ENCODE measurements around the gene ABI3. TPM values are rescaled to one million over a fixed set of nuclear protein-coding genes. Genes with fewer than 3 reads are reported as not detected.
A peak's percentile ranks its signal among the peaks of the same experiment; 100 is the strongest.

Gene ABI3
- total and polyA plus RNA-seq, 3 experiments from 2014 or later: 46.4 to 95.4 (median 48.5) TPM

DNA sequence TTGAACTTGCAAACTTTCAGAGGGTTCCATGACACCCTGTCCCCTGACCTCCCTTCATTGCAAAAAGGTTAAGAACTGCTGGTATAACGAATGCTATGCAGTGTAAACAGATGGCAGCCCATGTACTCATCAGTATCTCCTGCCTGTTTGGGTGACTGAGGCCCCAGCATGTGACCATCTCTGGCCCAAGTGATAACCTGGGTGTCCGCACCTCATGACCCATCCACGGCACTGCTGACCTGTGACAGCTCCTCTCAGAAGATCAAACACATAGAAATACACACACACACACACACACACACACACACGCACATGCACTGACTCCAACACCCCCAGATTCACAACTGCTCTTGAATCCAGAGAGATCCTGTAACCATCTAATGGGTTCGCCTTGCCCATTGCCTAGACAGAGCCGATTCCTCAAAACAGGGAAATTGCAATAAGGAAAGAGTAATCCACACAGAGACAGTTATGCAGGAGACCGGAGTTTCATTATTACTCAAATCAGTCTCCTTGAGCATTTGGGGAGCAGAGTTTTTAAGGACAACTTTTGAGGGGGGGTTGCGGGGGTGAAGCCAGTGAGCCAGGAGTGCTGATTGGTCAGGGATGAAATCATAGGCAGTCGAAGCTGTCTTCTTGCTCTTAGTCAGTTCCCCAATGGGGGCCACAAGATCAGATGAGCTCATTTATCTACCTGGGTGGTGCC is 31.3 kb downstream of the ABI3 start:
- no peaks in the 10 kb centered on the region for H3K27me3 ChIP-seq (ENCODE audit: insufficient read depth, low read length, poor library complexity, severe bottlenecking)
- CTCF ChIA-PET: interaction anchor here (1.0 kb wide), 1 partner anchor 62 kb away, joined by 3 read pairs; no protein-coding TSS in a partner anchor
- no peaks in the 10 kb centered on the region for H3K4me1 Mint-ChIP-seq
- DNase-seq: no peak
- no peaks in the 10 kb centered on the region for H3K36me3 Mint-ChIP-seq
- POLR2A ChIA-PET: no interaction called here
- H3K36me3 ChIP-seq (ENCODE audit: insufficient read depth, low read length): no peaks in the 10 kb centered on the region
- no peaks in the 10 kb centered on the region for H3K4me1 ChIP-seq (ENCODE audit: insufficient read depth, low read length)
- H3K4me3 ChIP-seq (ENCODE audit: low read length): no peak overlapping the region
- no peak overlapping the region for H3K27ac Mint-ChIP-seq
- H3K9me3 Mint-ChIP-seq: no peaks in the 10 kb centered on the region
- H3K27ac ChIP-seq (ENCODE audit: low read depth, low read length): no peak overlapping the region
- no peak overlapping the region for H3K4me3 Mint-ChIP-seq
- H3K9me3 ChIP-seq (ENCODE audit: low read length): no peaks in the 10 kb centered on the region
- peaks cover 10 to 14% of the 10 kb centered on the region in 2 donors for H3K27me3 Mint-ChIP-seq

DNA sequence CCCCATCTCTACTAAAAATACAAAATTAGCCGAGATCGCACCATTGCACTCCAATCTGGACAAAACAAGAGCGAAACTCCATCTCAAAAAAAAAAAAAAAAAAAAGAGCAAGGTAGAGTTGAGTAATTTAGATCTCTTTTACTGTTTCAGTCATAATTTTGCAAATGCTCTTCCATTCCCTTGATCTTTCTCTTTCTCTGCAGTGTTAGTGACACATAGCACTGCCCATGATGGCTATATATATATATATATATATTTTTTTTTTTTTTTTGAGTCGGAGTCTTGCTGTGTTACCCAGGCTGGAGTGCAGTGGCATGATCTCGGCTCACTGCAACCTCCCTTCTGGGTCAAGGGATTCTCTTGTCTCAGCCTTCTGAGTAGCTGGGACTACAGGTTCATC is 32.3 kb downstream of the ABI3 start:
- no peaks in the 10 kb centered on the region for H3K4me1 ChIP-seq (ENCODE audit: insufficient read depth, low read length)
- Mint-ChIP-seq H3K4me1 (no peaks in the 10 kb centered on the region), H3K27ac (no peak overlapping the region), H3K36me3 (no peaks in the 10 kb centered on the region), H3K27me3 (peaks cover 12 to 16% of the 10 kb centered on the region in 2 donors), H3K9me3 (no peaks in the 10 kb centered on the region), H3K4me3 (no peak overlapping the region)
- no peak overlapping the region for H3K27ac ChIP-seq (ENCODE audit: low read depth, low read length)
- H3K36me3 ChIP-seq (ENCODE audit: insufficient read depth, low read length): no peaks in the 10 kb centered on the region
- no peak overlapping the region for H3K4me3 ChIP-seq (ENCODE audit: low read length)
- no peaks in the 10 kb centered on the region for H3K9me3 ChIP-seq (ENCODE audit: low read length)
- POLR2A ChIA-PET: no interaction called here
- H3K27me3 ChIP-seq (ENCODE audit: insufficient read depth, low read length, poor library complexity, severe bottlenecking): no peaks in the 10 kb centered on the region
- DNase-seq: no peak
- CTCF ChIA-PET: interaction anchor here (1.0 kb wide), 1 partner anchor 63 kb away, joined by 3 read pairs; no protein-coding TSS in a partner anchor

DNA sequence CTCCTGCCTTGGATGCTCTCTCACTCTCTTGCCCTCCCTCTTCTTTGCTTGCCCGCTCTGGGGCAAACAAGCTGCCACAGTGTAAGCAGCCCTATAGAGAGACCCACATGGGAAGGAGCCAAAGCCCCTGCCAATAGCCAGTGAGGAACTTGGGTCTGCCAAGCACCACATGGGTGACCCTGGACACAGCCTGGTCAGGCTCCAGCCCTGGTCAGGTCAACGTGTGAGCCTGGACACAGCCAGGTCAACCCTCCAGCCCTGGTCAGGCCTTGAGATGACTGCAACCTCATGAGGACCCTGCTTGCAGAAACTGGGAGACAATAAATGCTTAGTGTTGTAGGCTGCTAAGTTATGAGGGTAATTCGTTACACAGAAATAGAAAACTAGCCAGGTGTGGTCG is 34.3 kb downstream of the ABI3 start:
- no peak overlapping the region for H3K27ac ChIP-seq (ENCODE audit: low read depth, low read length)
- no peaks in the 10 kb centered on the region for H3K27me3 ChIP-seq (ENCODE audit: insufficient read depth, low read length, poor library complexity, severe bottlenecking)
- Mint-ChIP-seq H3K27ac (no peak overlapping the region), H3K4me1 (no peaks in the 10 kb centered on the region), H3K4me3 (no peak overlapping the region), H3K9me3 (no peaks in the 10 kb centered on the region), H3K27me3 (peaks cover 15 to 17% of the 10 kb centered on the region in 2 donors), H3K36me3 (peaks cover 0 to 2% (median 0%) of the 10 kb centered on the region in 3 donors)
- H3K4me1 ChIP-seq (ENCODE audit: insufficient read depth, low read length): no peaks in the 10 kb centered on the region
- no peak overlapping the region for H3K4me3 ChIP-seq (ENCODE audit: low read length)
- POLR2A ChIA-PET: no interaction called here
- no peak for DNase-seq
- H3K9me3 ChIP-seq (ENCODE audit: low read length): no peaks in the 10 kb centered on the region
- CTCF ChIA-PET: no interaction called here
- no peaks in the 10 kb centered on the region for H3K36me3 ChIP-seq (ENCODE audit: insufficient read depth, low read length)

DNA sequence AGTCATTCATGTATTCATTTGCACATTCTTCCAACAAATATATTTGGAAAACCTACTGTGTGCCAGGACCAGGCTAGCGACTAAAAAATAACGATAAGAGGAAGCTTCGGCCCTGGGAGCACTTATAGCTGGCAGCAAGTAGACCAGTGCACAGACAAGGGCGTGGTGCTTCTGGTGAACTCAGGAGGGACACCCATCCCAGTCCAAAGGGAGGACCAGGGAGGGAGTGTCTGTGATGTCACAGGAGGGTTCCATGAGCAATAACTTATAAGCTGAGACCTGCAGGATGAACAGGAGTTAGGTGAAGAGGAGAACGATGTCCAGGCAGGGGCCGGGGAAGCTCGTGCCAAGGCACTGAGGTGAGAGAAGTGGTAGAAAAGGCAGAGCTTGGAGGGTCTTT is 37.4 kb downstream of the ABI3 start:
- no peak for DNase-seq
- no peak overlapping the region for H3K4me3 ChIP-seq (ENCODE audit: low read length)
- H3K4me1 ChIP-seq (ENCODE audit: insufficient read depth, low read length): no peaks in the 10 kb centered on the region
- Mint-ChIP-seq H3K4me3 (no peak overlapping the region), H3K9me3 (no peaks in the 10 kb centered on the region), H3K4me1 (no peaks in the 10 kb centered on the region), H3K36me3 (peaks cover 0 to 4% (median 0%) of the 10 kb centered on the region in 3 donors), H3K27ac (no peak overlapping the region), H3K27me3 (peaks cover 13 to 17% of the 10 kb centered on the region in 2 donors)
- no peaks in the 10 kb centered on the region for H3K9me3 ChIP-seq (ENCODE audit: low read length)
- POLR2A ChIA-PET: no interaction called here
- H3K36me3 ChIP-seq (ENCODE audit: insufficient read depth, low read length): no peaks in the 10 kb centered on the region
- no peak overlapping the region for H3K27ac ChIP-seq (ENCODE audit: low read depth, low read length)
- H3K27me3 ChIP-seq (ENCODE audit: insufficient read depth, low read length, poor library complexity, severe bottlenecking): no peaks in the 10 kb centered on the region
- CTCF ChIA-PET: interaction anchor here (1.1 to 1.2 kb wide), 2 partner anchors 21 to 68 kb away, joined by 3 to 5 read pairs; no protein-coding TSS in a partner anchor

DNA sequence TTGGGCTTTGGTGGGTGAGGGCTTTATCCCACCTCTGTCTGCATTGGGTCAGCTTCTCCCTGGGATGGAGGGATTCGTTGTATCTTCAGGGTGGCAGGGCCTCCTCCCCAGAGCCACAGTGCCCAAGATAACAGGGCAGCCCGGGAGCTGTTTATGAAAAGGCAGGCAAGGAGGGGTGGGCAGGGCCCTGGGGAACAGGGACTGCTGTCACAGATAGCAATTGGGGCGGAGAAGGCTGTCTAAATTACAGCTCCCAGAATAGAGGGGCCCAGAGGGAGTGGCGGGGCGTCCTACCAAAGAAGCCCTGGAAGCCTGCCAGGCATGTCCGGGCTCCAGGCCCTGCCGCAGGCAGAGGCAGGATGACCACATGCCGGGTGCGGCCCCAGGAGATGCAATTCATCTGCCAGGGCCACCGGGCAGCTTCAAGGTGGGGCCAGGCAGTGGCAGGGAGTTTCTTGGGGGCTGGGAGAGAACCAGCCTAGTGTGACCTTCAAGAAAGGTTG is 38.8 kb downstream of the ABI3 start:
- Mint-ChIP-seq H3K27ac (no peak overlapping the region), H3K4me3 (peak overlapping the region in 1 of 7 donors; percentile 18), H3K27me3 (peaks cover 13 to 17% of the 10 kb centered on the region in 2 donors), H3K9me3 (no peaks in the 10 kb centered on the region), H3K4me1 (no peaks in the 10 kb centered on the region), H3K36me3 (peaks cover 0 to 4% (median 0%) of the 10 kb centered on the region in 3 donors)
- POLR2A ChIA-PET: no interaction called here
- Histone ChIP-seq H3K4me1 (ENCODE audit: insufficient read depth, low read length) (no peaks in the 10 kb centered on the region), H3K36me3 (ENCODE audit: insufficient read depth, low read length) (no peaks in the 10 kb centered on the region), H3K9me3 (ENCODE audit: low read length) (no peaks in the 10 kb centered on the region), H3K27me3 (ENCODE audit: insufficient read depth, low read length, poor library complexity, severe bottlenecking) (no peaks in the 10 kb centered on the region), H3K4me3 (ENCODE audit: low read length) (no peak overlapping the region), H3K27ac (ENCODE audit: low read depth, low read length) (no peak overlapping the region)
- no peak for DNase-seq
- CTCF ChIA-PET: no interaction called here

DNA sequence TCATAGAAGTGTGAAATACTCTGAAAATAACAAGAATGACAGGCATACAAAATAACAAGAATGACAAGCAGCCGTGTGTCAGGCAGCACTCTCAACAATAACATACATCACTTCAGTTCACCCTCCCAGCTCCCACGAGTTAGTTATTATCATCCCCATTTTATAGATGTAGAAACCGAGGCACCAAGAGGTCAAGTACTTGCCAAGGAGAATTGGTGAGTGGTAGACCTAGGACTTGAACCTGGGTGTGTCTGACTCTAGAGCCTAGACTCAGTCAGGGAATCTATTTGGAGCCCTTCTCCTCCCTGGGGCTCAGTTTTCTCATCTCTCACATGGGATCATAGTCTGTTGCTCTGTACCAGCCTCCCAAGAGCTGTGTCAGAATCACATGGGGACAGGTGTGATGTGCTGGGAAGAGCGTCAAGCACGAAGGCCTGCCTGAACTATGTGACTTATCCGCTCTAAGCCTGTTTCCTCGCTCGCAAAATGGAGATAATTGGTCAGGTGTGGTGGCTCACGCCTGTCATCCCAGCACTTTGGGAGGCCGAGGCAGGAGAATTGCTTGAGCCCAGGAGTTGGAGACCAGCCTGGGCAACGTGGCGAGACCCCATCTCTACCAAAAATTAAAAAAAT is 39.5 kb downstream of the ABI3 start:
- Histone ChIP-seq H3K9me3 (ENCODE audit: low read length) (no peaks in the 10 kb centered on the region), H3K27ac (ENCODE audit: low read depth, low read length) (no peak overlapping the region), H3K4me1 (ENCODE audit: insufficient read depth, low read length) (no peaks in the 10 kb centered on the region), H3K4me3 (ENCODE audit: low read length) (no peak overlapping the region), H3K27me3 (ENCODE audit: insufficient read depth, low read length, poor library complexity, severe bottlenecking) (no peaks in the 10 kb centered on the region), H3K36me3 (ENCODE audit: insufficient read depth, low read length) (no peaks in the 10 kb centered on the region)
- Mint-ChIP-seq H3K4me1 (no peaks in the 10 kb centered on the region), H3K27me3 (peaks cover 9 to 13% of the 10 kb centered on the region in 2 donors), H3K9me3 (no peaks in the 10 kb centered on the region), H3K27ac (peak overlapping the region in 1 of 8 donors; percentile 68), H3K4me3 (no peak overlapping the region), H3K36me3 (peaks cover 0 to 4% (median 0%) of the 10 kb centered on the region in 3 donors)
- CTCF ChIA-PET: no interaction called here
- POLR2A ChIA-PET: no interaction called here
- no peak for DNase-seq

DNA sequence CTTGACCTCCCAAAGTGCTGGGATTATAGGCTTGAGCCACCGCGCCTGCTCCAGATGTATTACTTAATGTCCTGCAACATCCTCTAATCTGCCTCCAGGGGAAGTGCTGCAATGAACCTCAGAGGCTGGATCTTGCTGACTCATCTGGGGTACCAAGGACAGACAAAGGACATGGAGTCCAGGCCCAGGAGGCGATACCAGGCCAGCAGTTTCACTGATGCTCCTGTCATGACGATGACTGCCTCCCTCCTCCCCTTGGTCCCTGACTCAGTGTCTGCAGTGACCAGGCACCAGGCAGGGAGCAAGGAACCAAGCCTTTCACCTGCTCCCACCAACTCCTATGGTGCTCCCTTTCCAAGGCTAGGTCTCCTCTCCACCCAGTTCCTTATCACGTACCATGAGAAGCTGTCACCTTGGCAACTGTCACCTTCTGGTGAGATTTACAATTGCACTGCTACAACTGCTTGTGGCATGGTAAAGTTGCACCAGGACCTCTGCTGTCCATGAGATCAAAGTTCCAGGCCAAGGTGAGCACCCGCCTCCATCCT is 41.7 kb downstream of the ABI3 start:
- H3K9me3 ChIP-seq (ENCODE audit: low read length): no peaks in the 10 kb centered on the region
- Mint-ChIP-seq H3K9me3 (no peaks in the 10 kb centered on the region), H3K4me1 (no peaks in the 10 kb centered on the region), H3K4me3 (no peak overlapping the region), H3K27ac (peak overlapping the region in 1 of 8 donors; percentile 38), H3K27me3 (peaks cover 0 to 9% of the 10 kb centered on the region in 2 donors), H3K36me3 (peaks cover 0 to 4% (median 0%) of the 10 kb centered on the region in 3 donors)
- no peak for DNase-seq
- POLR2A ChIA-PET: interaction anchor here (0.5 kb wide), 1 partner anchor 425 kb away, joined by 3 read pairs; no protein-coding TSS in a partner anchor
- no peak overlapping the region for H3K27ac ChIP-seq (ENCODE audit: low read depth, low read length)
- no peaks in the 10 kb centered on the region for H3K4me1 ChIP-seq (ENCODE audit: insufficient read depth, low read length)
- no peaks in the 10 kb centered on the region for H3K36me3 ChIP-seq (ENCODE audit: insufficient read depth, low read length)
- H3K4me3 ChIP-seq (ENCODE audit: low read length): no peak overlapping the region
- no peaks in the 10 kb centered on the region for H3K27me3 ChIP-seq (ENCODE audit: insufficient read depth, low read length, poor library complexity, severe bottlenecking)
- CTCF ChIA-PET: no interaction called here

DNA sequence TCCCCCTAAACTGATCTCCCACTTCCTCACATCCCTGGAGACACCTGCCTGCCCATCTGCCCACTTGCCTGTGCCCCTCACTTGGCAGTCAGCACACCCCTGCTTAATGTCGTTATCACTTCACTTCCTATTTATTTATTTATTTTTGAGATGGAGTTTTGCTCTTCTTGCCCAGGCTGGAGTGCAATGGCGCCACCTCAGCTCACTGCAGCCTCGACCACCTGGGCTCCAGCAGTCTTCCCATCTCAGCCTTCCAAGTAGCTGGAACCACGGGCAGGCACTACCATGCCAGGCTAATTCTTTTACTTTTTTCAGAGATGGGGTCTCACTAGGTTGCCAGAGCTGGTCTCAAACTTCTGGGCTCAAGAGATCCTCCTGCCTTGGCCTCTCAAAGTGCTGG is 43.6 kb downstream of the ABI3 start:
- Mint-ChIP-seq H3K27me3 (peaks cover 0 to 6% of the 10 kb centered on the region in 2 donors), H3K4me1 (no peaks in the 10 kb centered on the region), H3K27ac (peak overlapping the region in 1 of 8 donors; percentile 68), H3K36me3 (peaks cover 0 to 2% (median 0%) of the 10 kb centered on the region in 3 donors), H3K9me3 (no peaks in the 10 kb centered on the region), H3K4me3 (no peak overlapping the region)
- Histone ChIP-seq H3K4me3 (ENCODE audit: low read length) (no peak overlapping the region), H3K27me3 (ENCODE audit: insufficient read depth, low read length, poor library complexity, severe bottlenecking) (no peaks in the 10 kb centered on the region), H3K27ac (ENCODE audit: low read depth, low read length) (no peak overlapping the region), H3K9me3 (ENCODE audit: low read length) (no peaks in the 10 kb centered on the region), H3K36me3 (ENCODE audit: insufficient read depth, low read length) (no peaks in the 10 kb centered on the region), H3K4me1 (ENCODE audit: insufficient read depth, low read length) (no peaks in the 10 kb centered on the region)
- ChIA-PET CTCF (no interaction called here), POLR2A (no interaction called here)
- no peak for DNase-seq

All from CD8-positive, alpha-beta memory T cell (primary cell).